GM19023 (cell line): ENCODE data around the gene PKD2.
"Not testable (repeated sequence)": the region's sequence is repeated elsewhere in the genome, so short reads cannot be mapped to it uniquely, and the experiment has no call there.

ENCODE experiments used
- ATAC-seq: cut with Tn5 transposase; IDR thresholded peaks from one replicate; pipeline ENCODE4 v1.9.1; 2021; ENCODE audit warnings: mild to moderate bottlenecking, moderate library complexity; ENCODE audit not compliant: unreplicated experiment

Gene PKD2

GRCh38 chr4:88063634-88064296 lies 56.3 kb downstream of the PKD2 start:
- no peak for ATAC-seq

GRCh38 chr4:88064410-88064809 lies 57.0 kb downstream of the PKD2 start:
- no peak for ATAC-seq

GRCh38 chr4:88070031-88070430 lies 62.6 kb downstream of the PKD2 start:
- no peak for ATAC-seq

- no peak for ATAC-seq
Observed at GRCh38 chr4:88075336-88075735, 67.9 kb downstream of the PKD2 start.

- no peak for ATAC-seq
Observed at GRCh38 chr4:88077911-88078524, 70.6 kb downstream of the PKD2 start.

GRCh38 chr4:88078579-88078978 lies 71.1 kb downstream of the PKD2 start:
- ATAC-seq = no peak

- ATAC-seq = no peak
Observed at GRCh38 chr4:88080626-88081025, 73.2 kb downstream of the PKD2 start.

- no peak for ATAC-seq
Observed at GRCh38 chr4:88087004-88087403, 79.6 kb downstream of the PKD2 start.

GRCh38 chr4:88090898-88091297 lies 83.5 kb downstream of the PKD2 start:
- ATAC-seq = no peak

GRCh38 chr4:88091378-88091777 lies 83.9 kb downstream of the PKD2 start:
- no peak for ATAC-seq

- no peak for ATAC-seq
Observed at GRCh38 chr4:88093874-88094273, 86.4 kb downstream of the PKD2 start.

- no peak for ATAC-seq
Observed at GRCh38 chr4:88097301-88097700, 89.9 kb downstream of the PKD2 start.

- ATAC-seq = no peak
Observed at GRCh38 chr4:88097781-88098180, 90.3 kb downstream of the PKD2 start.

- no peak for ATAC-seq
Observed at GRCh38 chr4:88098993-88099752, 91.7 kb downstream of the PKD2 start.

GRCh38 chr4:88101165-88101564 lies 93.7 kb downstream of the PKD2 start:
- ATAC-seq = no peak

- ATAC-seq = no peak
Observed at GRCh38 chr4:88102026-88102425, 94.6 kb downstream of the PKD2 start.

- no peak for ATAC-seq
Observed at GRCh38 chr4:88104902-88105610, 97.6 kb downstream of the PKD2 start.

- no peak for ATAC-seq
Observed at GRCh38 chr4:88106205-88106604, 98.8 kb downstream of the PKD2 start.

- no peak for ATAC-seq
Observed at GRCh38 chr4:88107406-88108107, 100.1 kb downstream of the PKD2 start.

GRCh38 chr4:88108108-88108465 lies 100.7 kb downstream of the PKD2 start:
- ATAC-seq = not testable (repeated sequence)

- no peak for ATAC-seq
Observed at GRCh38 chr4:88108747-88109122, 101.3 kb downstream of the PKD2 start.
